ENCODE measurements around the gene LSM7. TPM values are rescaled to one million over a fixed set of nuclear protein-coding genes. Genes with fewer than 3 reads are reported as not detected.
A peak's percentile ranks its signal among the peaks of the same experiment; 100 is the strongest.

The LSM7 gene
- total and polyA plus RNA-seq, 2 experiments from 2014 or later, result 299 to 409 TPM

- Histone ChIP-seq H3K27me3 (ENCODE audit: insufficient read depth) (peaks cover 26% of the 10 kb centered on the region), H3K9me2 (ENCODE audit: insufficient read depth) (no peaks in the 10 kb centered on the region), H2AFZ (peak overlapping the region; percentile 90), H3K27ac (ENCODE audit: low read depth) (no peak overlapping the region), H3K4me2 (peak overlapping the region; percentile 72; the same call in 1 of the 2 replicates), H3K79me2 (replicated peaks; ENCODE audit: insufficient read depth) (no peaks in the 10 kb centered on the region), H3K4me3 (peak overlapping the region; percentile 44; the same call in 1 of the 2 replicates), H4K20me1 (replicated peaks; ENCODE audit: insufficient read depth) (no peaks in the 10 kb centered on the region), H3K4me1 (ENCODE audit: insufficient read depth) (peaks cover 5% of the 10 kb centered on the region; the same call in 1 of the 2 replicates), H3F3A (replicated peaks; ENCODE audit: low read depth) (no peaks in the 10 kb centered on the region), H3K36me3 (ENCODE audit: insufficient read depth) (no peaks in the 10 kb centered on the region)
- TF ChIP-seq EZH2phosphoT487 (IDR thresholded peaks at IDR 0.05; ENCODE audit: unreplicated experiment) (no peak), ZNF462 (CRISPR knock-in tag; IDR thresholded peaks at IDR 0.05) (no peak), STAT1 (IDR thresholded peaks at IDR 0.05; ENCODE audit: unreplicated experiment) (no peak), NANOG (IDR thresholded peaks at IDR 0.05; ENCODE audit: borderline replicate concordance) (no peak), JUNB (IDR thresholded peaks at IDR 0.05; ENCODE audit: unreplicated experiment) (no peak), EZH2 (IDR thresholded peaks at IDR 0.05; ENCODE audit: low read depth, unreplicated experiment) (no peak), CREB1 (CRISPR knock-in tag; IDR thresholded peaks at IDR 0.05; ENCODE audit: low read depth) (no peak), ETS1 (IDR thresholded peaks at IDR 0.05) (no peak), POLR2AphosphoS5 (IDR thresholded peaks at IDR 0.05; ENCODE audit: low read depth) (no peak), ZNF114 (CRISPR knock-in tag; IDR thresholded peaks at IDR 0.05) (no peak), CTCF (conservative IDR thresholded peaks at IDR 0.05; ENCODE audit: low read depth in 2 of 2) (no peak), ZNF331 (CRISPR knock-in tag; IDR thresholded peaks at IDR 0.05; ENCODE audit: low read depth) (no peak), REST (IDR thresholded peaks at IDR 0.05; ENCODE audit: unreplicated experiment) (no peak)
- Mint-ChIP-seq H3K9me3 (no peaks in the 10 kb centered on the region; the same call in 2 of the 3 replicates), H3K27ac (no peak overlapping the region), H3K36me3 (ENCODE audit: low read depth) (no peaks in the 10 kb centered on the region), H3K4me3 (no peak overlapping the region), H3K4me1 (peaks cover 5% of the 10 kb centered on the region), H3K27me3 (ENCODE audit: insufficient read depth, low read depth, poor library complexity) (peaks cover 39% of the 10 kb centered on the region)
- ATAC-seq (no peak), DNase-seq (ENCODE audit: low spot score) (no peak)
Observed at GRCh38 chr19:2303211-2303798, 25.1 kb downstream of the LSM7 start.

All from GM23338 (cell line).